K562 (cell line): ENCODE measurements around the gene LMBR1. TPM values are rescaled to one million over a fixed set of nuclear protein-coding genes. Genes with fewer than 3 reads are reported as not detected.

ENCODE experiments used
- ATAC-seq: fragments of 200-7000 bp; cut with Tn5 transposase; 3 replicates; pipeline ENCODE4 v1.9.1; 2020; ENCODE audit warnings: moderate library complexity
- BruUV-seq: library from RNA; stranded (reverse); fragments of 400-500 nt; replicated peaks from 2 replicates; lab custom pipeline; 2021; lab: Mats Ljungman, UMichigan
- CTCF ChIA-PET: fragments of 300-600 bp; formaldehyde crosslinking; extraction: SDS; loops from one replicate; lab custom pipeline; 2021; ENCODE audit warnings: low intra/inter-chr PET ratio; lab: Yijun Ruan, JAX
- POLR2A ChIA-PET: fragments of 300-600, 350-650 bp; sonication (Branson Sonifier 250); formaldehyde crosslinking; extraction: SDS; loops from one replicate; lab custom pipeline; 2021; ENCODE audit warnings: antibody characterized with exemption, inconsistent platforms; lab: Yijun Ruan, JAX
- DNase-seq, 4 experiments: peaks; one replicate each; pipeline versions ENCODE4 v3.0.0 to v3.0.0-alpha.2; 2011 to 2018; ENCODE audit warnings: low spot score in 3 of 4, mixed read lengths in 3 of 4; ENCODE audit errors: extremely low read depth in 1 of 4
- FAIRE-seq: peaks from 2 replicates; lab custom pipeline; 2011; peaks lifted over from hg19 to GRCh38; lab: Jason Lieb, UNC
- H2AFZ ChIP-seq: 2 replicates; pipeline ENCODE4 v1.6.0; 2011; ENCODE audit warnings: low read depth, low read length, control low read depth, inconsistent platforms
- H3K27ac ChIP-seq: fragments of 200-600 bp; 3 replicates; pipeline ENCODE4 v1.8.0; 2011; ENCODE audit warnings: low read depth, mild to moderate bottlenecking, control low read depth, inconsistent platforms, low read length, moderate library complexity, mixed read lengths; ENCODE audit errors: extremely low read depth
- H3K27me3 ChIP-seq, 2 experiments: fragments of 300-600 bp in 1 of 2; 2 replicates in 1 of 2; 3 replicates in 1 of 2; pipeline versions ENCODE4 v1.6.0 to v1.8.0; 2011; ENCODE audit warnings: inconsistent platforms in 2 of 2, low read length in 2 of 2, mild to moderate bottlenecking in 1 of 2, mixed read lengths in 1 of 2, moderate library complexity in 1 of 2; ENCODE audit not compliant: control insufficient read depth in 2 of 2, insufficient read depth in 2 of 2
- H3K36me3 ChIP-seq: fragments of 300-600 bp; 3 replicates; pipeline ENCODE4 v1.8.0; 2011; ENCODE audit warnings: mild to moderate bottlenecking, low read length, inconsistent platforms; ENCODE audit not compliant: control insufficient read depth, insufficient read depth
- H3K4me1 ChIP-seq, 2 experiments: fragments of 200-600 bp in 1 of 2; replicated peaks in 1 of 2; 2 replicates in 1 of 2; 3 replicates in 1 of 2; pipeline versions ENCODE4 v1.5.1 to v1.8.0; 2011; ENCODE audit warnings: inconsistent platforms in 2 of 2, low read length in 2 of 2, mild to moderate bottlenecking in 1 of 2, mixed read lengths in 1 of 2, moderate library complexity in 1 of 2; ENCODE audit not compliant: control insufficient read depth in 2 of 2, insufficient read depth in 2 of 2
- H3K4me2 ChIP-seq: 2 replicates; pipeline ENCODE4 v1.6.1; 2011; ENCODE audit warnings: low read length, control low read depth, inconsistent platforms, mixed read lengths; ENCODE audit not compliant: insufficient read depth
- H3K4me3 ChIP-seq: fragments of 200-600 bp; sonication (generic), shearing (Covaris generic); 2 replicates; pipeline ENCODE4 v1.5.1; 2016; ENCODE audit warnings: control low read depth, inconsistent platforms
- H3K79me2 ChIP-seq: fragments of 200-600 bp; 3 replicates; pipeline ENCODE4 v1.8.0; 2011; ENCODE audit warnings: low read length, inconsistent platforms; ENCODE audit not compliant: control insufficient read depth, insufficient read depth
- H3K9ac ChIP-seq, 2 experiments: 2 replicates each; pipeline versions ENCODE4 v1.6.0 to v1.6.1; 2011; ENCODE audit warnings: low read depth in 2 of 2, low read length in 2 of 2, control low read depth in 1 of 2, inconsistent platforms in 1 of 2, mild to moderate bottlenecking in 1 of 2, mixed read lengths in 1 of 2; ENCODE audit not compliant: insufficient read depth in 1 of 2
- H3K9me1 ChIP-seq: one replicate; pipeline ENCODE4 v1.6.0; 2011; ENCODE audit warnings: inconsistent platforms, mild to moderate bottlenecking, low read length, moderate library complexity; ENCODE audit not compliant: control insufficient read depth, insufficient read depth
- H3K9me3 ChIP-seq: replicated peaks from 2 replicates; pipeline ENCODE4 v1.5.1; 2011; ENCODE audit warnings: low read depth, low read length, inconsistent platforms; ENCODE audit not compliant: control insufficient read depth, insufficient read depth
- H4K20me1 ChIP-seq: replicated peaks from 2 replicates; pipeline ENCODE4 v1.6.1; 2011; ENCODE audit warnings: low read length, inconsistent platforms, mixed read lengths; ENCODE audit not compliant: control insufficient read depth, insufficient read depth
- CEBPB ChIP-seq: fragments of 450-650 bp; IDR thresholded peaks from 2 replicates; pipeline ENCODE4 v1.6.1; 2016; ENCODE audit warnings: missing genetic modification characterization, missing compliant biosample characterization
- SNRNP70 ChIP-seq: fragments of 200-400 bp; formaldehyde crosslinking; optimal IDR thresholded peaks from 2 replicates; pipeline ENCODE3; 2017; ENCODE audit warnings: low read depth, low read length
- ZNF23 ChIP-seq: fragments of 250-450 bp; sonication (Bioruptor Pico); IDR thresholded peaks from 2 replicates; pipeline ENCODE4 v1.4.0; 2020; ENCODE audit warnings: mild to moderate bottlenecking
- ZNF589 ChIP-seq: fragments of 200-800 bp; sonication (Bioruptor generic); IDR thresholded peaks from 2 replicates; pipeline ENCODE4 v1.6.1; 2016; ENCODE audit warnings: low read depth, missing genetic modification characterization, missing compliant biosample characterization
- ZNF766 ChIP-seq: fragments of 200-800 bp; sonication (Bioruptor generic); conservative IDR thresholded peaks from 2 replicates; pipeline ENCODE4 v1.6.1; 2016; ENCODE audit warnings: missing genetic modification characterization, missing compliant biosample characterization
- ZNF77 ChIP-seq: fragments of 250-450 bp; sonication (Bioruptor Pico); IDR thresholded peaks from 2 replicates; pipeline ENCODE4 v1.5.0; 2020
- WGBS: fragments of 100-300 bp; shearing (Covaris generic); methylation state at CpG from one replicate; pipeline ENCODE4 v1.1.6; 2016; ENCODE audit warnings: low coverage, mixed read lengths; ENCODE audit not compliant: insufficient coverage; ENCODE audit errors: missing lambda C conversion rate; 5-methylcytosine and 5-hydroxymethylcytosine counted together
- in situ Hi-C: fragments of 300-500 bp; cut with MboI; formaldehyde crosslinking; loops from 4 replicates; pipeline ENCODE4 v1.15.0; 2018; ENCODE audit warnings: inconsistent platforms, mixed read lengths
- intact Hi-C: fragments of 100-400 bp; cut with micrococcal nuclease; formaldehyde crosslinking; loops from 2 replicates; pipeline ENCODE4 v1.14.2; 2022
- polyA plus RNA-seq, 8 experiments: library from polyadenylated mRNA; depleted of rRNA in 4 of 8; stranded (reverse) in 5 of 8; unstranded in 3 of 8; fragments of >200 nt; fragmentation: Nextera tagmentation in 2 of 8; fragmentation: Illumina TruSeq in 1 of 8; extraction: Ambion mirVana in 2 of 8; extraction: Trizol in 1 of 8; gene quantifications; 2 replicates each; pipeline versions ENCODE4 v1.2.1 to v1.2.3, GENCODE V29; 2011 to 2014; ENCODE audit warnings: inconsistent platforms in 1 of 8, missing spikeins in 1 of 8
- total RNA-seq, 7 experiments: library from RNA; depleted of rRNA in 6 of 7; stranded (reverse); fragments of >200 nt in 6 of 7; fragmentation: Illumina TruSeq in 2 of 7; extraction: Trizol in 2 of 7; gene quantifications; 2 replicates each; pipeline versions ENCODE4 v1.2.1 to v1.2.3, GENCODE V29; 2011 to 2021; ENCODE audit warnings: low replicate concordance in 1 of 7
- TF ChIP-seq, protein P1 (sequence below): fragments of 450-650 bp; formaldehyde crosslinking; IDR thresholded peaks from 2 replicates; pipeline ENCODE4 v1.4.0; 2020; ENCODE audit warnings: mild to moderate bottlenecking, mixed read lengths

Gene LMBR1
- total and polyA plus RNA-seq, 9 of the 15 experiments (the other 6 are each of a cell fraction or from before 2014, with no cell fraction given) = 7.7 to 90.0 (median 59.9) TPM

DNA sequence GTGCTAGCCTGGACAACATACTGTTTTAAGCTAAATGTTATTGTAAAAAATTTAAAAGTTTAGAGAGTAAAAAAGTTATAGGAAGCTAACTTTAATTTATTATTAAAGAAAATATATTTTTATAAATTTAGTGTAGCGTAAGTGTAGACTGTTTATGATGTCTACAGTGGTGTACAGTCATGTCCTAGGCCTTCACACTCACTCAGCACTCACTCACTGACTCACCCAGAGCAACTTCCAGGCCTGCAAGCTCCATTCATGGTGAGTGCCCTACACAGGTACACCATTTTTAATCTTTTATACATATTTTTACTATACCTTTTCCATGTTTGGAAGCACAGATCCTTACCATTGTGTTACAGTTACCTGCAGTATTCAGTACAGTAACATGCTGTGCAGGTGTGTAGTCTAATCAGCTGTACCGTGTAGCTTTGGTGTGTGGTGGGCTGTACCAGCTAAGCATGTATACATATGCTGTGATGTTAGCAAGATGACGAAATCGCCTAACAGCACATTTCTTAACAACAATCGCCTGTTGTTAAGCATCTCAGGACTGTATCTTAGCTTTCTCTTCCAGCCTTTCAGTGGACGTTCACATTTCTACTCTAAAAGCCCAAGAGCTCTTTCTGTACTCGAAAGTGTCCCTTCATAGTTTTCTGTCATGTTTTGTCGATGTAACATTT is 240.0 kb downstream of the LMBR1 start:
- POLR2A ChIA-PET = interaction anchor here (0.5 to 2.0 kb wide), 4 partner anchors 11 to 854 kb away, joined by 3 to 13 read pairs (median 4); partner anchors contain the start of gene RNF32
- CTCF ChIA-PET = interaction anchor here (1.3 kb wide), 1 partner anchor 164 kb away, joined by 3 read pairs; no protein-coding TSS in a partner anchor
- intact Hi-C loops (no loop called here), in situ Hi-C loops (no loop called here)
- Histone ChIP-seq H3K4me1 (peaks cover 3% of the 10 kb centered on the region in 2 experiments; a peak in 1 of 5 replicates), H4K20me1 (no peaks in the 10 kb centered on the region), H3K27ac (no peak overlapping the region), H3K9ac (no peak overlapping the region), H3K4me3 (no peak overlapping the region), H3K79me2 (no peaks in the 10 kb centered on the region), H3K4me2 (no peak overlapping the region), H2AFZ (no peak overlapping the region), H3K9me1 (no peaks in the 10 kb centered on the region), H3K9me3 (no peaks in the 10 kb centered on the region), H3K27me3 (no peaks in the 10 kb centered on the region), H3K36me3 (no peaks in the 10 kb centered on the region)
- TF ChIP-seq ZNF766 (CRISPR knock-in tag) (no peak), ZNF589 (no peak), CEBPB (tag) (peak; percentile 41; the same call in 1 of the 2 replicates), SNRNP70 (no peak), ZNF77 (CRISPR knock-in tag) (no peak), ZNF23 (CRISPR knock-in tag) (no peak)
- TF ChIP-seq, protein P1, sequence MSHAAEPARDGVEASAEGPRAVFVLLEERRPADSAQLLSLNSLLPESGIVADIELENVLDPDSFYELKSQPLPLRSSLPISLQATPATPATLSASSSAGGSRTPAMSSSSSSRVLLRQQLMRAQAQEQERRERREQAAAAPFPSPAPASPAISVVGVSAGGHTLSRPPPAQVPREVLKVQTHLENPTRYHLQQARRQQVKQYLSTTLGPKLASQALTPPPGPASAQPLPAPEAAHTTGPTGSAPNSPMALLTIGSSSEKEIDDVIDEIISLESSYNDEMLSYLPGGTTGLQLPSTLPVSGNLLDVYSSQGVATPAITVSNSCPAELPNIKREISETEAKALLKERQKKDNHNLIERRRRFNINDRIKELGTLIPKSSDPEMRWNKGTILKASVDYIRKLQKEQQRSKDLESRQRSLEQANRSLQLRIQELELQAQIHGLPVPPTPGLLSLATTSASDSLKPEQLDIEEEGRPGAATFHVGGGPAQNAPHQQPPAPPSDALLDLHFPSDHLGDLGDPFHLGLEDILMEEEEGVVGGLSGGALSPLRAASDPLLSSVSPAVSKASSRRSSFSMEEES = no peak
- ATAC-seq (no peak), DNase-seq (no peak), FAIRE-seq (no peak)
- WGBS = 58% methylated on average over 8 of the region's 8 CpGs
- BruUV-seq = no TSS peak
